ENCODE data around the gene ARMCX2.
A peak's percentile ranks its signal among the peaks of the same experiment; 100 is the strongest.
"Not testable (repeated sequence)": the region's sequence is repeated elsewhere in the genome, so short reads cannot be mapped to it uniquely, and the experiment has no call there.

ARMCX2 gene

DNA sequence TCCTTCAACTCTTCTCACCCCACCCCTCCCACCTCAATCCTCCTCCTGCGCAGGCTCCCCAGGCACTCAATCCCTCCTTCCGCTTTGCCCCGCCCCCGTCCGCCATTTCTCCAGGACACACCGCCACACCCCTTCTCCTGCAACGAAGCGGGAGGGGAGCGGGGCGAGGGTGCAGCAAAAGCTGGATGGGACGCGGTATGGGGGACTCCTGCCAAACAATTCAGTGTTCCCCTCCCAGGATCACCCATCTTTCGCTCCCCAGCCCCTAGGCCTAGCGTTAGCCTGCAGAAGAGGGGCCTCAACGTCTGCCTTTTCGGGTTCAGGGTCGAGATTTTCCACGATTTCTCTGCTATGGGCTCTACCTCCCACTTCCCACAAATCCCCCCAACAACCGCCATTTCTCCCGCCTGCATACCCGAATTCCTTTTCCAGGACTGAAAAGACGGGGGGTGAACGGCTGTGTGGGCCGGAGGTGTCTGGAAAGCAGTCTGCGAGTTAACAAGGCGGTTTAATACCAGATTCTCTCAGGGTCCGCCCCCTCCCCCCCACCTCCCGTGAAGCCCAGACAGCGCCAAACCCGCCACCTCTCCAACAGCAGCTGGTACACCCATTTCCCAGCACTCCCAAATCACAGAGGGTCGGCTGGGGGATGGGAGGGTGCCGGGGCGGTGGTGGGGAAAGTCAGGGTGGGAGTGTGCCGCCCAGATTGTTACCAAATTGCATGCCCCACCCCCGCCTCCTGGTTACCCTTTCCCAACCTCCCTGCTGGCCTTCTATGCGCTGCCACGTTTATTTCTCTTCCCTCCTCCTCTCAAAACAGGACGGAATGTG is 774 bp downstream of the ARMCX2 start:
- no peaks in the 10 kb centered on the region for H3K36me3 ChIP-seq
- H3K27me3 ChIP-seq (ENCODE audit: insufficient read depth, low read depth, severe bottlenecking) = peaks cover 35% of the 10 kb centered on the region
- TF ChIP-seq, protein P1, sequence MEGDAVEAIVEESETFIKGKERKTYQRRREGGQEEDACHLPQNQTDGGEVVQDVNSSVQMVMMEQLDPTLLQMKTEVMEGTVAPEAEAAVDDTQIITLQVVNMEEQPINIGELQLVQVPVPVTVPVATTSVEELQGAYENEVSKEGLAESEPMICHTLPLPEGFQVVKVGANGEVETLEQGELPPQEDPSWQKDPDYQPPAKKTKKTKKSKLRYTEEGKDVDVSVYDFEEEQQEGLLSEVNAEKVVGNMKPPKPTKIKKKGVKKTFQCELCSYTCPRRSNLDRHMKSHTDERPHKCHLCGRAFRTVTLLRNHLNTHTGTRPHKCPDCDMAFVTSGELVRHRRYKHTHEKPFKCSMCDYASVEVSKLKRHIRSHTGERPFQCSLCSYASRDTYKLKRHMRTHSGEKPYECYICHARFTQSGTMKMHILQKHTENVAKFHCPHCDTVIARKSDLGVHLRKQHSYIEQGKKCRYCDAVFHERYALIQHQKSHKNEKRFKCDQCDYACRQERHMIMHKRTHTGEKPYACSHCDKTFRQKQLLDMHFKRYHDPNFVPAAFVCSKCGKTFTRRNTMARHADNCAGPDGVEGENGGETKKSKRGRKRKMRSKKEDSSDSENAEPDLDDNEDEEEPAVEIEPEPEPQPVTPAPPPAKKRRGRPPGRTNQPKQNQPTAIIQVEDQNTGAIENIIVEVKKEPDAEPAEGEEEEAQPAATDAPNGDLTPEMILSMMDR (IDR thresholded peaks at IDR 0.05; ENCODE audit: low read depth, low read length) = no peak
- no peaks in the 10 kb centered on the region for H3K9me3 ChIP-seq (ENCODE audit: severe bottlenecking)
- DNase-seq = peak; percentile 83
- peak overlapping the region; percentile 42 for H3K27ac ChIP-seq
- peak overlapping the region; percentile 75 for H3K4me3 ChIP-seq (ENCODE audit: low read depth, low read length)

DNA sequence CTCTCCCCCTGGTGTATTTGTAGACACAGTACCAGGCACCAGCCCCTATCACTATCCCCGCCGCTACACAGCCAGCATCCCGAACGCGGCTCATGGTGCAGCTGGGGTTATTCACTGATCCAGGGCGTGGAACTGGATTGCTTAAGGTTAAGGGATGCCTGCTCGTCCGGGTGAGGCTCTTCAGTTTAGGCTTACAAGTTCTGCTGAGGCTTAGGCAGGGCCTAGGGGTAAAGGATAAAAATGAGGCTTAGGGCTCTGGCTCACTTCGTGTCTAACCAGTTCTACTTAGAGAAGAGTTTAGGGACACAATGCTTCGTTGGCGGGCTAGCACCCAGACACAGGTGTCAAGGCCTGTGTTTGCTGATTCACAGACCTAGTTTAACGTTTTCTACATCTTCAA is 2.2 kb downstream of the ARMCX2 start:
- Histone ChIP-seq H3K27me3 (ENCODE audit: insufficient read depth, low read depth, severe bottlenecking) (peaks cover 31% of the 10 kb centered on the region), H3K4me3 (ENCODE audit: low read depth, low read length) (no peak overlapping the region), H3K27ac (no peak overlapping the region), H3K9me3 (ENCODE audit: severe bottlenecking) (no peaks in the 10 kb centered on the region), H3K36me3 (no peaks in the 10 kb centered on the region)
- DNase-seq = no peak
- TF ChIP-seq, protein P1 (IDR thresholded peaks at IDR 0.05; ENCODE audit: low read depth, low read length) = no peak

DNA sequence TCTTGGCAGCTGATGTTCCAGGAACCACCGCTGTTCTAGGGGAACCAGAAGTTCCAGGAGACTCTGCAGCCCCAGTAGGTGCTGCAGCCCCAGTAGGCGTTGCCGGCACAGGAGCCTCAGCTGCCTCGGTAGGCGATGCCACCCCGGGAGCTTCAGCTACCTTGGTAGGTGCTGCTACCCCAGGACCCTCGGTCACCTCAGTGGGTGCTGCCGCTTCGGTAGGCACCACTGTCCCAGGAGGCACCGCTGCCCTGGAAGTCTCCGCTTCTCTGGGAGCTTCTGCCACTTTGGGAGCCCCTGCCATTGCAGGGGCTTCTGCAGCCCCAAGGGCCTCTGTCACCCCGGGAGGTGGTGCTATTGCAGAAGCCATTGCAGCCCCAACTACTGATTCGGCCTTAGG is 2.8 kb downstream of the ARMCX2 start:
- TF ChIP-seq, protein P1 (IDR thresholded peaks at IDR 0.05; ENCODE audit: low read depth, low read length) = no peak
- no peaks in the 10 kb centered on the region for H3K36me3 ChIP-seq
- H3K27ac ChIP-seq = no peak overlapping the region
- peaks cover 26% of the 10 kb centered on the region for H3K27me3 ChIP-seq (ENCODE audit: insufficient read depth, low read depth, severe bottlenecking)
- no peaks in the 10 kb centered on the region for H3K9me3 ChIP-seq (ENCODE audit: severe bottlenecking)
- no peak overlapping the region for H3K4me3 ChIP-seq (ENCODE audit: low read depth, low read length)
- DNase-seq = no peak

DNA sequence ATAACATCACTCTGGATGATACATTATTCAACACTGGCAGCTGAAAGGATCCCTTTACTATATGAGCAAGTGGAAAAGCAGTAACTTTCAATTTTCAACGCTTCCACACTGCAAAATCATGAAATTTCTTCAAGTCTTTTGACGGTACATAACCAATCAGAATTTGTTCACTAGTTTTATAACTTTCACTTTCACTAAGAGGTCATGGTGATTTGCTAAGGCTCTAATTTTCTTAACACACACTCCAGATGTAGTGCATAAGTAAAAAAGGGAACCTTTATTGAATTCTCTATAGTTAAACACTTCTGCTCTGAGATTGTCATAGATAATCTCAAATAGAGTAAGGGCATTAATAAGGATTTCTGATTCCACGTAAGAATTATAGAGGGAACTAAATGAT is 4.1 kb downstream of the ARMCX2 start:
- Histone ChIP-seq H3K4me3 (ENCODE audit: low read depth, low read length) (no peak overlapping the region), H3K27me3 (ENCODE audit: insufficient read depth, low read depth, severe bottlenecking) (peaks cover 20% of the 10 kb centered on the region), H3K9me3 (ENCODE audit: severe bottlenecking) (no peaks in the 10 kb centered on the region), H3K27ac (no peak overlapping the region), H3K36me3 (no peaks in the 10 kb centered on the region)
- no peak for DNase-seq
- TF ChIP-seq, protein P1 (IDR thresholded peaks at IDR 0.05; ENCODE audit: low read depth, low read length) = no peak

DNA sequence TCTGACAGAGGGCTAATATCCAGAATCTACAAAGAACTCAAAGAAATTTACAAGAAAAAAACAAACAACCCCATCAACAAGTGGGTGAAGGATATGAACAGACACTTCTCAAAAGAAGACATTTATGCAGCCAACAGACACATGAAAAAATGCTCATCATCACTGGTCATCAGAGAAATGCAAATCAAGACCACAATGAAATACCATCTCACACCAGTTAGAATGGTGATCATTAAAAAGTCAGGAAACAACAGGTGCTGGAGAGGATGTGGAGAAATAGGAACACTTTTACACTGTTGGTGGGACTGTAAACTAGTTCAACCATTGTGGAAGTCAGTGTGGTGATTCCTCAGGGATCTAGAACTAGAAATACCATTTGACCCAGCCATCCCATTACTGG is 11.9 kb downstream of the ARMCX2 start:
- not testable (repeated sequence) for H3K9me3 ChIP-seq (ENCODE audit: severe bottlenecking); H3K27ac ChIP-seq; H3K36me3 ChIP-seq; H3K4me3 ChIP-seq (ENCODE audit: low read depth, low read length); DNase-seq; H3K27me3 ChIP-seq (ENCODE audit: insufficient read depth, low read depth, severe bottlenecking)

DNA sequence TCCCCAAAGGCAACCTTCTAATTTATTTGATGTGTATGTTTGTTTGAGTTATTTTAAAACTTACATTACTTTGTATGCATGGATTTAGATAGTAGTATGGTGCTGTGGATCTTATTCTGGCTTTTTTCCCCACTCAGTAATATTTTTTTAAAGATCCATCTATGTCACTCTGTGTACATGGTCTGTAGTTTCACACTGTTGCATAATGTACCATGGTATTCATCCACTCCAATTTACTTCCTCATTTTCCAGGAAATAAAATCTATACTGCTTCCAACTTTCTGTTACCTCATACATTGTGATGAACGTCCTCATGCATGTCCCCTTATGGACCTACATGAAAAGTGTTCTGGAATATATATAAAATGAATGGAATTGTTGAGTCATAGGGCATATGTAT is 17.6 kb downstream of the ARMCX2 start:
- Histone ChIP-seq H3K27ac (no peak overlapping the region), H3K4me3 (ENCODE audit: low read depth, low read length) (no peak overlapping the region), H3K27me3 (ENCODE audit: insufficient read depth, low read depth, severe bottlenecking) (peaks cover 5% of the 10 kb centered on the region), H3K36me3 (no peaks in the 10 kb centered on the region), H3K9me3 (ENCODE audit: severe bottlenecking) (no peaks in the 10 kb centered on the region)
- DNase-seq = no peak
- TF ChIP-seq, protein P1 (IDR thresholded peaks at IDR 0.05; ENCODE audit: low read depth, low read length) = no peak

Data from WERI-Rb-1 (cell line).